ENCODE results near the gene SART3. TPM values are rescaled to one million over a fixed set of nuclear protein-coding genes. Genes with fewer than 3 reads are reported as not detected.

SART3 gene
- total and polyA plus RNA-seq, 10 of the 15 experiments (the other 5 are each of a cell fraction or from before 2014, with no cell fraction given), result 8.8 to 179 (median 54.9) TPM

DNA sequence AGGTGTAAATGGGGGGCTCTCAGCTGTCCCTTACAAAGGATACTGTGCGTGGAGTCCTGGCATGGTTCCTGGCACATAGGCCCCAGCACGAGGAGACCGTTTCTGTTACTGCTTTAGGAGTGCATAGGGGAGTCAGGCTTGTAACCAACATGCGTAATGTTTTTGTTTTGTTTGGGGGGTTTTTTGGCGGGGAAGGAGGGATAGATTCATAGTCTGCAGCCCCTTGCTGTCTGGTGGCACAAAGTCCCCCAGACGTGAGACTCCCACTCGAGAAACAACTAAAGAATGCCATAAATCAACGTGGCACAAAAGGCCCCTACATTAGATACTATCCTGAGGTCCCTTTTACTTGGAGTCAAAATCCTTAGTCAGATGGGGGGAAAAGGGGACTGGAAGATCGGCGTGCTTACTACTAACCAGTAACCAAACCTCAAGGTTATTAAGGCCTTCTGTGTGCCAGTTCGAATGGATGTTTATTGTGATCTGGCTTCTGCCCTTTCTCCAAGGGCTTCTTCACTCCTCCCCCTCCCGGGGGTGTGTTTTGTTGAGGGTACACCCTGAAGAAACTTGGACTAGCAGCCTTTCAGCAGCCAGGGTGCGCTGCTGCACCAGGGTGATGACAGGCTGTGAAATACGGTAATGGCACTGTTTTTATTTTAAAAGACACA lies 2.3 kb upstream of the SART3 start (continued):
- TF ChIP-seq, protein P1, sequence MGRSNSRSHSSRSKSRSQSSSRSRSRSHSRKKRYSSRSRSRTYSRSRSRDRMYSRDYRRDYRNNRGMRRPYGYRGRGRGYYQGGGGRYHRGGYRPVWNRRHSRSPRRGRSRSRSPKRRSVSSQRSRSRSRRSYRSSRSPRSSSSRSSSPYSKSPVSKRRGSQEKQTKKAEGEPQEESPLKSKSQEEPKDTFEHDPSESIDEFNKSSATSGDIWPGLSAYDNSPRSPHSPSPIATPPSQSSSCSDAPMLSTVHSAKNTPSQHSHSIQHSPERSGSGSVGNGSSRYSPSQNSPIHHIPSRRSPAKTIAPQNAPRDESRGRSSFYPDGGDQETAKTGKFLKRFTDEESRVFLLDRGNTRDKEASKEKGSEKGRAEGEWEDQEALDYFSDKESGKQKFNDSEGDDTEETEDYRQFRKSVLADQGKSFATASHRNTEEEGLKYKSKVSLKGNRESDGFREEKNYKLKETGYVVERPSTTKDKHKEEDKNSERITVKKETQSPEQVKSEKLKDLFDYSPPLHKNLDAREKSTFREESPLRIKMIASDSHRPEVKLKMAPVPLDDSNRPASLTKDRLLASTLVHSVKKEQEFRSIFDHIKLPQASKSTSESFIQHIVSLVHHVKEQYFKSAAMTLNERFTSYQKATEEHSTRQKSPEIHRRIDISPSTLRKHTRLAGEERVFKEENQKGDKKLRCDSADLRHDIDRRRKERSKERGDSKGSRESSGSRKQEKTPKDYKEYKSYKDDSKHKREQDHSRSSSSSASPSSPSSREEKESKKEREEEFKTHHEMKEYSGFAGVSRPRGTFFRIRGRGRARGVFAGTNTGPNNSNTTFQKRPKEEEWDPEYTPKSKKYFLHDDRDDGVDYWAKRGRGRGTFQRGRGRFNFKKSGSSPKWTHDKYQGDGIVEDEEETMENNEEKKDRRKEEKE (IDR thresholded peaks at IDR 0.05), result no peak
- no peak for TF ChIP-seq MYC (IDR thresholded peaks at IDR 0.05; ENCODE audit: insufficient read depth, insufficient read length, insufficient replicate concordance, low read length, severe bottlenecking)
- no peak for TF ChIP-seq SP1 (IDR thresholded peaks at IDR 0.05; ENCODE audit: low read depth, low read length)
- no peak for TF ChIP-seq ASH2L (IDR thresholded peaks at IDR 0.05; ENCODE audit: borderline replicate concordance, low read depth)
- no peak for TF ChIP-seq SREBF1 (IDR thresholded peaks at IDR 0.05; ENCODE audit: low read length)
- peak; percentile 53; the same call in 1 of the 2 replicates for TF ChIP-seq POLR2AphosphoS2 (IDR thresholded peaks at IDR 0.05; ENCODE audit: low read depth, low read length)
- TF ChIP-seq, protein P2, sequence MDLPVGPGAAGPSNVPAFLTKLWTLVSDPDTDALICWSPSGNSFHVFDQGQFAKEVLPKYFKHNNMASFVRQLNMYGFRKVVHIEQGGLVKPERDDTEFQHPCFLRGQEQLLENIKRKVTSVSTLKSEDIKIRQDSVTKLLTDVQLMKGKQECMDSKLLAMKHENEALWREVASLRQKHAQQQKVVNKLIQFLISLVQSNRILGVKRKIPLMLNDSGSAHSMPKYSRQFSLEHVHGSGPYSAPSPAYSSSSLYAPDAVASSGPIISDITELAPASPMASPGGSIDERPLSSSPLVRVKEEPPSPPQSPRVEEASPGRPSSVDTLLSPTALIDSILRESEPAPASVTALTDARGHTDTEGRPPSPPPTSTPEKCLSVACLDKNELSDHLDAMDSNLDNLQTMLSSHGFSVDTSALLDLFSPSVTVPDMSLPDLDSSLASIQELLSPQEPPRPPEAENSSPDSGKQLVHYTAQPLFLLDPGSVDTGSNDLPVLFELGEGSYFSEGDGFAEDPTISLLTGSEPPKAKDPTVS (IDR thresholded peaks at IDR 0.05; ENCODE audit: low read depth, low read length), result no peak
- TF ChIP-seq TAF1 (IDR thresholded peaks at IDR 0.05; ENCODE audit: borderline replicate concordance, low read depth, low read length), result peak; percentile 62; the same call in 1 of the 2 replicates
- TF ChIP-seq, protein P3, sequence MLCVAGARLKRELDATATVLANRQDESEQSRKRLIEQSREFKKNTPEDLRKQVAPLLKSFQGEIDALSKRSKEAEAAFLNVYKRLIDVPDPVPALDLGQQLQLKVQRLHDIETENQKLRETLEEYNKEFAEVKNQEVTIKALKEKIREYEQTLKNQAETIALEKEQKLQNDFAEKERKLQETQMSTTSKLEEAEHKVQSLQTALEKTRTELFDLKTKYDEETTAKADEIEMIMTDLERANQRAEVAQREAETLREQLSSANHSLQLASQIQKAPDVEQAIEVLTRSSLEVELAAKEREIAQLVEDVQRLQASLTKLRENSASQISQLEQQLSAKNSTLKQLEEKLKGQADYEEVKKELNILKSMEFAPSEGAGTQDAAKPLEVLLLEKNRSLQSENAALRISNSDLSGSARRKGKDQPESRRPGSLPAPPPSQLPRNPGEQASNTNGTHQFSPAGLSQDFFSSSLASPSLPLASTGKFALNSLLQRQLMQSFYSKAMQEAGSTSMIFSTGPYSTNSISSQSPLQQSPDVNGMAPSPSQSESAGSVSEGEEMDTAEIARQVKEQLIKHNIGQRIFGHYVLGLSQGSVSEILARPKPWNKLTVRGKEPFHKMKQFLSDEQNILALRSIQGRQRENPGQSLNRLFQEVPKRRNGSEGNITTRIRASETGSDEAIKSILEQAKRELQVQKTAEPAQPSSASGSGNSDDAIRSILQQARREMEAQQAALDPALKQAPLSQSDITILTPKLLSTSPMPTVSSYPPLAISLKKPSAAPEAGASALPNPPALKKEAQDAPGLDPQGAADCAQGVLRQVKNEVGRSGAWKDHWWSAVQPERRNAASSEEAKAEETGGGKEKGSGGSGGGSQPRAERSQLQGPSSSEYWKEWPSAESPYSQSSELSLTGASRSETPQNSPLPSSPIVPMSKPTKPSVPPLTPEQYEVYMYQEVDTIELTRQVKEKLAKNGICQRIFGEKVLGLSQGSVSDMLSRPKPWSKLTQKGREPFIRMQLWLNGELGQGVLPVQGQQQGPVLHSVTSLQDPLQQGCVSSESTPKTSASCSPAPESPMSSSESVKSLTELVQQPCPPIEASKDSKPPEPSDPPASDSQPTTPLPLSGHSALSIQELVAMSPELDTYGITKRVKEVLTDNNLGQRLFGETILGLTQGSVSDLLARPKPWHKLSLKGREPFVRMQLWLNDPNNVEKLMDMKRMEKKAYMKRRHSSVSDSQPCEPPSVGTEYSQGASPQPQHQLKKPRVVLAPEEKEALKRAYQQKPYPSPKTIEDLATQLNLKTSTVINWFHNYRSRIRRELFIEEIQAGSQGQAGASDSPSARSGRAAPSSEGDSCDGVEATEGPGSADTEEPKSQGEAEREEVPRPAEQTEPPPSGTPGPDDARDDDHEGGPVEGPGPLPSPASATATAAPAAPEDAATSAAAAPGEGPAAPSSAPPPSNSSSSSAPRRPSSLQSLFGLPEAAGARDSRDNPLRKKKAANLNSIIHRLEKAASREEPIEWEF (IDR thresholded peaks at IDR 0.05; ENCODE audit: insufficient replicate concordance, low read depth, low read length), result peak; percentile 70
- TF ChIP-seq, protein P4, sequence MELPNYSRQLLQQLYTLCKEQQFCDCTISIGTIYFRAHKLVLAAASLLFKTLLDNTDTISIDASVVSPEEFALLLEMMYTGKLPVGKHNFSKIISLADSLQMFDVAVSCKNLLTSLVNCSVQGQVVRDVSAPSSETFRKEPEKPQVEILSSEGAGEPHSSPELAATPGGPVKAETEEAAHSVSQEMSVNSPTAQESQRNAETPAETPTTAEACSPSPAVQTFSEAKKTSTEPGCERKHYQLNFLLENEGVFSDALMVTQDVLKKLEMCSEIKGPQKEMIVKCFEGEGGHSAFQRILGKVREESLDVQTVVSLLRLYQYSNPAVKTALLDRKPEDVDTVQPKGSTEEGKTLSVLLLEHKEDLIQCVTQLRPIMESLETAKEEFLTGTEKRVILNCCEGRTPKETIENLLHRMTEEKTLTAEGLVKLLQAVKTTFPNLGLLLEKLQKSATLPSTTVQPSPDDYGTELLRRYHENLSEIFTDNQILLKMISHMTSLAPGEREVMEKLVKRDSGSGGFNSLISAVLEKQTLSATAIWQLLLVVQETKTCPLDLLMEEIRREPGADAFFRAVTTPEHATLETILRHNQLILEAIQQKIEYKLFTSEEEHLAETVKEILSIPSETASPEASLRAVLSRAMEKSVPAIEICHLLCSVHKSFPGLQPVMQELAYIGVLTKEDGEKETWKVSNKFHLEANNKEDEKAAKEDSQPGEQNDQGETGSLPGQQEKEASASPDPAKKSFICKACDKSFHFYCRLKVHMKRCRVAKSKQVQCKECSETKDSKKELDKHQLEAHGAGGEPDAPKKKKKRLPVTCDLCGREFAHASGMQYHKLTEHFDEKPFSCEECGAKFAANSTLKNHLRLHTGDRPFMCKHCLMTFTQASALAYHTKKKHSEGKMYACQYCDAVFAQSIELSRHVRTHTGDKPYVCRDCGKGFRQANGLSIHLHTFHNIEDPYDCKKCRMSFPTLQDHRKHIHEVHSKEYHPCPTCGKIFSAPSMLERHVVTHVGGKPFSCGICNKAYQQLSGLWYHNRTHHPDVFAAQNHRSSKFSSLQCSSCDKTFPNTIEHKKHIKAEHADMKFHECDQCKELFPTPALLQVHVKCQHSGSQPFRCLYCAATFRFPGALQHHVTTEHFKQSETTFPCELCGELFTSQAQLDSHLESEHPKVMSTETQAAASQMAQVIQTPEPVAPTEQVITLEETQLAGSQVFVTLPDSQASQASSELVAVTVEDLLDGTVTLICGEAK (IDR thresholded peaks at IDR 0.05; ENCODE audit: borderline replicate concordance), result no peak
- no peak for TF ChIP-seq DPF2 (IDR thresholded peaks at IDR 0.05)
- TF ChIP-seq, protein P5, sequence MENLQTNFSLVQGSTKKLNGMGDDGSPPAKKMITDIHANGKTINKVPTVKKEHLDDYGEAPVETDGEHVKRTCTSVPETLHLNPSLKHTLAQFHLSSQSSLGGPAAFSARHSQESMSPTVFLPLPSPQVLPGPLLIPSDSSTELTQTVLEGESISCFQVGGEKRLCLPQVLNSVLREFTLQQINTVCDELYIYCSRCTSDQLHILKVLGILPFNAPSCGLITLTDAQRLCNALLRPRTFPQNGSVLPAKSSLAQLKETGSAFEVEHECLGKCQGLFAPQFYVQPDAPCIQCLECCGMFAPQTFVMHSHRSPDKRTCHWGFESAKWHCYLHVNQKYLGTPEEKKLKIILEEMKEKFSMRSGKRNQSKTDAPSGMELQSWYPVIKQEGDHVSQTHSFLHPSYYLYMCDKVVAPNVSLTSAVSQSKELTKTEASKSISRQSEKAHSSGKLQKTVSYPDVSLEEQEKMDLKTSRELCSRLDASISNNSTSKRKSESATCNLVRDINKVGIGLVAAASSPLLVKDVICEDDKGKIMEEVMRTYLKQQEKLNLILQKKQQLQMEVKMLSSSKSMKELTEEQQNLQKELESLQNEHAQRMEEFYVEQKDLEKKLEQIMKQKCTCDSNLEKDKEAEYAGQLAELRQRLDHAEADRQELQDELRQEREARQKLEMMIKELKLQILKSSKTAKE (IDR thresholded peaks at IDR 0.05; ENCODE audit: low read depth, poor library complexity, severe bottlenecking), result peak; percentile 54

All from GM12878 (cell line).